NCI-H526 treated with DMSO at 0.1 percent for 48 hours (cell line): ENCODE data around the gene ANXA4.
A peak's percentile ranks its signal among the peaks of the same experiment; 100 is the strongest.
"Not testable (repeated sequence)": the region's sequence is repeated elsewhere in the genome, so short reads cannot be mapped to it uniquely, and the experiment has no call there.

Experiments used
- DNase-seq: peaks from one replicate; lab custom pipeline; 2025; lab: John Stamatoyannopoulos, UW

The ANXA4 gene

GRCh38 chr2:69721022-69721421, 20.9 kb upstream of the ANXA4 start:
- no peak for DNase-seq

GRCh38 chr2:69723791-69724190, 18.1 kb upstream of the ANXA4 start:
- DNase-seq = no peak

- peak; percentile 88 for DNase-seq
Measured at GRCh38 chr2:69724540-69725159, 17.3 kb upstream of the ANXA4 start.

- DNase-seq = no peak
Measured at GRCh38 chr2:69725706-69726360, 16.1 kb upstream of the ANXA4 start.

- no peak for DNase-seq
Measured at GRCh38 chr2:69729266-69729665, 12.7 kb upstream of the ANXA4 start.

- DNase-seq = peak; percentile 86
Measured at GRCh38 chr2:69729781-69730180, 12.2 kb upstream of the ANXA4 start.

GRCh38 chr2:69731147-69731970, 10.6 kb upstream of the ANXA4 start:
- DNase-seq = peak; percentile 99

GRCh38 chr2:69733342-69734034, 8.4 kb upstream of the ANXA4 start:
- no peak for DNase-seq

- DNase-seq = no peak
Measured at GRCh38 chr2:69734035-69734611, 7.8 kb upstream of the ANXA4 start.

GRCh38 chr2:69734854-69735544, 6.9 kb upstream of the ANXA4 start:
- no peak for DNase-seq

GRCh38 chr2:69735686-69736085, 6.2 kb upstream of the ANXA4 start:
- no peak for DNase-seq

- not testable (repeated sequence) for DNase-seq
Measured at GRCh38 chr2:69738149-69738548, 3.8 kb upstream of the ANXA4 start.

- DNase-seq = no peak
Measured at GRCh38 chr2:69740502-69740951, 1.4 kb upstream of the ANXA4 start.

- DNase-seq = peak; percentile 72
Measured at GRCh38 chr2:69741229-69741574, 732 bp upstream of the ANXA4 start.

GRCh38 chr2:69742322-69742952, 503 bp downstream of the ANXA4 start:
- peak; percentile 28 for DNase-seq

GRCh38 chr2:69743847-69744264, 1.9 kb downstream of the ANXA4 start:
- DNase-seq = no peak

GRCh38 chr2:69744456-69744855, 2.5 kb downstream of the ANXA4 start:
- no peak for DNase-seq

- no peak for DNase-seq
Measured at GRCh38 chr2:69745035-69745434, 3.1 kb downstream of the ANXA4 start.

GRCh38 chr2:69750246-69750645, 8.3 kb downstream of the ANXA4 start:
- DNase-seq = no peak

GRCh38 chr2:69753659-69754363, 11.9 kb downstream of the ANXA4 start:
- no peak for DNase-seq
